Left ventricle myocardium inferior (tissue), 1 donor: ENCODE measurements around the gene CSTB. TPM values are rescaled to one million over a fixed set of nuclear protein-coding genes. Genes with fewer than 3 reads are reported as not detected.

Experiments used
- DNase-seq: peaks from one replicate; pipeline ENCODE4 v3.0.0-alpha.2; 2020
- H3K27ac ChIP-seq: fragments of 200-600 bp; replicated peaks from 2 replicates; pipeline ENCODE4 v1.8.0; 2021
- H3K27me3 ChIP-seq: fragments of 200-600 bp; 2 replicates; pipeline ENCODE4 v1.8.0; 2021; ENCODE audit warnings: low read depth
- H3K36me3 ChIP-seq: fragments of 200-600 bp; 2 replicates; pipeline ENCODE4 v1.8.0; 2021
- H3K4me1 ChIP-seq: fragments of 200-600 bp; 2 replicates; pipeline ENCODE4 v1.8.0; 2021
- H3K4me3 ChIP-seq: fragments of 200-600 bp; 2 replicates; pipeline ENCODE4 v1.8.0; 2021; ENCODE audit warnings: mild to moderate bottlenecking, moderate library complexity
- H3K9me3 ChIP-seq: fragments of 200-600 bp; replicated peaks from 2 replicates; pipeline ENCODE4 v1.8.0; 2021
- CTCF ChIP-seq: fragments of 200-600 bp; IDR thresholded peaks from 2 replicates; pipeline ENCODE4 v1.8.0; 2021; ENCODE audit warnings: antibody characterized with exemption, mild to moderate bottlenecking, borderline replicate concordance
- intact Hi-C: fragments of 100-400 bp; cut with micrococcal nuclease; formaldehyde crosslinking; loops from one replicate; pipeline ENCODE4 v1.11.0; 2022
- total RNA-seq: library from RNA; stranded (reverse); fragmentation: NEBNext Ultra II Directional; extraction: Animal tissue kit (Norgen Biotek cat#: 25700); gene quantifications from one replicate; pipeline ENCODE4 v1.2.1, GENCODE V29; 2021
- donor health status: DM: no; HTN: yes; CAD: no; lungs with severe emphysema.

The CSTB gene
- total RNA-seq, 1 donor from 2014 or later, result 40.6 TPM

DNA sequence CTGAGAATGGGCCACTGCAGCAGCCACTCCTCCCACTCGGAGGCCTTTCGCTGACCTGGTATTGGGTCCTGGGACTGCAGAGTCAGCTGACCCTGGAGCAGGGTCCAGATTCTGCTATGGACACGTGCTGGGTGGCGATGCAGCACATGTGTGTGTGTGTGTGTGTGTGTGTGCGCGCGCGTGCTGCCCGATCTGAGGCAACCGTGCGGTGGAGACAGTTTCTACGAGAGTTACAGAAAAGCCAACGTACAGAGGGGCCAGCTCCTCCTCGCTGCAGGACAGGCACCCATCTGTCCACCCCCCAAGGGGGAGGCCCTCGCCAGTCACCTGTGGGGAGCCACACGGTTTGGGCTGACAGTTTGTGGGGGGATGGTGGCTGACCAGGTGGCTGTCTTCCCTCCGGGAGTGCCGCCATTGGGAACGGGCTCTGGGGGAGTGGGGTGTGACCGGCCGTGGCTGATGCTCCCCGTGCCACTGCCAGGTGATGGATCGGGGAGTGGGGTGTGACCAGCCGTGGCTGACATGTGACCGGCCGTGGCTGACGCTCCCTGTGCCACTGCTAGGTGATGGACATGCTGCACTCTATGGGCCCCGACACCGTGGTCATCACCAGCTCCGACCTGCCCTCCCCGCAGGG is 24.0 kb downstream of the CSTB start:
- intact Hi-C loops, result no loop called here
- Histone ChIP-seq H3K27me3 (no peaks in the 10 kb centered on the region), H3K36me3 (peaks cover 85% of the 10 kb centered on the region), H3K9me3 (no peaks in the 10 kb centered on the region), H3K4me1 (peaks cover 10% of the 10 kb centered on the region), H3K4me3 (no peak overlapping the region), H3K27ac (no peak overlapping the region)
- no peak for TF ChIP-seq CTCF
- no peak for DNase-seq

GRCh38 chr21:43750339-43751033 is 25.6 kb downstream of the CSTB start:
- DNase-seq, result no peak
- intact Hi-C loops, result no loop called here
- Histone ChIP-seq H3K9me3 (no peaks in the 10 kb centered on the region), H3K36me3 (peaks cover 85% of the 10 kb centered on the region), H3K27ac (no peak overlapping the region), H3K4me3 (no peak overlapping the region), H3K4me1 (peaks cover 10% of the 10 kb centered on the region), H3K27me3 (no peaks in the 10 kb centered on the region)
- TF ChIP-seq CTCF, result no peak

GRCh38 chr21:43749651-43750262 is 26.4 kb downstream of the CSTB start:
- H3K9me3 ChIP-seq, result no peaks in the 10 kb centered on the region
- peaks cover 89% of the 10 kb centered on the region for H3K36me3 ChIP-seq
- H3K4me3 ChIP-seq, result no peak overlapping the region
- no peak overlapping the region for H3K27ac ChIP-seq
- intact Hi-C loops, result no loop called here
- TF ChIP-seq CTCF, result no peak
- DNase-seq, result no peak
- no peaks in the 10 kb centered on the region for H3K27me3 ChIP-seq
- H3K4me1 ChIP-seq, result peaks cover 5% of the 10 kb centered on the region

- H3K36me3 ChIP-seq, result peaks cover 89% of the 10 kb centered on the region
Measured at GRCh38 chr21:43748622-43749021, 27.5 kb downstream of the CSTB start.

More at GRCh38 chr21:43748622-43749021, 27.5 kb downstream of the CSTB start:
- Histone ChIP-seq H3K4me1 (no peaks in the 10 kb centered on the region), H3K27ac (no peak overlapping the region), H3K4me3 (no peak overlapping the region), H3K27me3 (no peaks in the 10 kb centered on the region), H3K9me3 (no peaks in the 10 kb centered on the region)
- TF ChIP-seq CTCF, result no peak
- no peak for DNase-seq
- intact Hi-C loops, result no loop called here
